Airway epithelial cell (primary cell): ENCODE data around the gene ALAD. TPM values are rescaled to one million over a fixed set of nuclear protein-coding genes. Genes with fewer than 3 reads are reported as not detected.

Experiments
- total RNA-seq: library from RNA; depleted of rRNA; stranded (reverse); fragments of >200 nt; gene quantifications from 2 replicates; pipeline ENCODE4 v1.2.3, GENCODE V29; 2015

The ALAD gene
- total RNA-seq: 5.1 and 9.9 TPM in 2 replicates

GRCh38 chr9:113401027-113401792 lies at the start of gene ALAD:
Gene ALAD (minus strand): TSS chr9:113401284. CDS start chr9:113393559, 7,725 bp downstream.

GRCh38 chr9:113410207-113410864 lies 9.3 kb upstream of the ALAD start, which contains the start of the genes C9orf43 and POLE3:
Gene C9orf43 (plus strand): TSS chr9:113410747. CDS start chr9:113413494, 2,747 bp downstream.
Gene POLE3 (minus strand): TSS chr9:113410675. CDS start chr9:113410293, 382 bp downstream.

DNA sequence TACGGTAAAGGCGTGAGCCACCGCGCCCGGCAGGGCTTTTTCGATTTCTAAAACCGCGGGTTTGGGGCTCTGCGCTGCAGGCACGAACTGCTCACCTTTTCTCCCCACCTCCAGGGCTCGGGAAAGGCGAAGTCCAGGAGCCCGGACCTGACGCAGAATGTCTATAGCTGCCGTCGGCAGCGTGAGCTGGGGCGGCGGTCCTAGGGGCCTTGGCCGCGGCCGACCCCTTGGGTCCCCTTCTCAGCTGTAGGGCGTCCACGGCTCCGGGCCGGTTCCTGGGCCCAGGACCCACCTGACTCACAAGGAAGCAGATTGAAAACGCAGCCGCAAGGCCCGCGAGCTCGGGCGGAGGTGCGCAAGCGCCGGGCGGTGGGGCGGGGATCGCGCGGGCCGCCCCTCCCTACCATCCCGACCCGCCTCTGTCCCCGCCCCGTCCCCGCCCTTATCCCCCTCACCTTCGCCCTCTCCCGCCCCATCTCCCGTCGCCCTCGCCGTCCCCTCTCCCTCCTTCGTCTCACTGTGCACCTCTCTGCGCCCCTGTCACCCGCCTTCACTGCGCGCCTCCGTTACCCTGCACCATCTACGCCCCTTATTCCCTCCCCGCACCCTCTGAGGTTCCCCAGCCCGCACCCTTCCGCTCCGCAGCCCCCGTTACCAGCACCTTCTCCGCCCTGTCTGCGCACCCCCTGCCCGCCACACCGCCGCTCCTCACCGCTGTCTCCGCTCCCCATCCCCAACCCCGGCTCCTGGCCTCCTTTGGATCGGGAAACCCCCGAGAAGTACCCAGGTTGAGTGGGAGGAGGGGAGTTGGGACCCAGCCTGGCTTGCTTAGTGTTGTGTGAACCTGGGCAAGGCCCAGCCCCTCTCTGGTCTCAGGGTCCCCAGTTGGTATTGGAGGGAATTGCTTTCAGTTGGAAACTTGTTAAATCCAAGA lies 24.2 kb downstream of the ALAD start, which contains the start of gene HDHD3:
Gene HDHD3 (minus strand): TSS at position 353 of the 934 bp plus-strand sequence. CDS start 2,632 bp downstream, outside the sequence.

GRCh38 chr9:113349445-113350094 lies 51.5 kb downstream of the ALAD start, which contains the start of gene BSPRY:
Gene BSPRY (plus strand): TSS chr9:113349541. CDS start chr9:113349580, 39 bp downstream.

DNA sequence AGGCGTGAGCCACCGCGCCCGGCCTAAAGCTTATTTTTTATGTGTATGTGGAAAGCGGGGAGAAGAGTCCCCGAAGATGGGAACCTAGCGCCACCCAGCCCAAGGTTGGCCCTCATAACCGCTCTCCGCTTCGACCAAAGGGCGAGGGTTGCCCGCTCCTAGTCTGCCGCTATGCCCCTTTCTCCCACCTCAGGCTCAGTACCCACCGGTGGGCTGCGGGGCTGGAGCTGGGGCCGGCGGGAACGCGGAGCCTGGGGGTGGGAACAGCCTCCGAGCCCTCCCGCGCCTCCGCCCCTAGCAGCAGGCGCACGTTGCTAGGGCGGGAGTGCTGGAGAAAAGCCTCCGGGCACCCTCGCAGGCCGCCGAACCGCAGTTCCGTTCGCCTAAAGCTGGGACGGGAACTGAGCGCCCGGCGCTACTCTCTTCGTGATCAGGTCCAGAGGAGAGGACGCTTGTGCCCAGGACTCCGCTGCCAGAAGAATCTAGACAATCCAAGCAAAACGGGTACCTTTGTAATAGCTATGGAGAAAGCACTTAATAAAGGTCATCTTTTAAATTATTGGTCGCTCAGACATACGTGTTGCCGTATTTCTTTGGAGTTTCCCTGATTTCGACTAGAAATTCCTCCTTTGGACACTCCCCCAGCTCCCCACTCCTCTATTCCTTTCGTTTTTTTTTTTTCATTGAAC lies 60.9 kb downstream of the ALAD start, which contains the start of gene WDR31:
Gene WDR31 (minus strand): TSS at position 265 of the 689 bp plus-strand sequence. CDS start 8,253 bp downstream, outside the sequence.

Other genes starting within 250 kb of the ALAD start
- 10.9 and 17.1 TPM in 2 replicates for gene FKBP15, start 180.0 kb downstream of the ALAD start, total RNA-seq
- 11.3 and 17.5 TPM in 2 replicates for gene SLC31A1, start 179.7 kb downstream of the ALAD start, total RNA-seq
- 36.1 and 49.1 TPM in 2 replicates for gene CDC26, start 125.7 kb downstream of the ALAD start, total RNA-seq
- gene PRPF4, start 125.6 kb downstream of the ALAD start, total RNA-seq: 31.2 and 33.0 TPM in 2 replicates
- gene RNF183, start 97.9 kb downstream of the ALAD start, total RNA-seq: 0.21 TPM in 1 of 2 replicates, not detected in the other
- 0.33 and 1.7 TPM in 2 replicates for gene WDR31, start 61.0 kb downstream of the ALAD start, total RNA-seq
- 15.2 and 15.3 TPM in 2 replicates for gene BSPRY, start 51.7 kb downstream of the ALAD start, total RNA-seq
- gene HDHD3, start 24.3 kb downstream of the ALAD start, total RNA-seq: 18.0 and 21.3 TPM in 2 replicates
- gene POLE3, start 9.4 kb upstream of the ALAD start, total RNA-seq: 62.2 and 67.4 TPM in 2 replicates
- 0.09 and 0.35 TPM in 2 replicates for gene C9orf43, start 9.5 kb upstream of the ALAD start, total RNA-seq
- 19.0 and 29.8 TPM in 2 replicates for gene RGS3, start 62.4 kb upstream of the ALAD start, total RNA-seq